ENCODE data around the gene CDK19. TPM values are rescaled to one million over a fixed set of nuclear protein-coding genes. Genes with fewer than 3 reads are reported as not detected.

The CDK19 gene
- total and polyA plus RNA-seq, 2 of the 13 experiments (the other 11 are each of a cell fraction or from before 2014, with no cell fraction given): 13.4 to 27.0 TPM

GRCh38 chr6:110815411-110816409, at the start of gene CDK19 (continued):
- TF ChIP-seq THAP8 (CRISPR knock-in tag; IDR thresholded peaks at IDR 0.05; ENCODE audit: borderline replicate concordance) (no peak), ARHGAP35 (CRISPR knock-in tag; IDR thresholded peaks at IDR 0.05; ENCODE audit: borderline replicate concordance) (peak; percentile 65; the same call in 1 of the 2 replicates), ZNF543 (CRISPR knock-in tag; IDR thresholded peaks at IDR 0.05) (peak; percentile 84; the same call in 1 of the 2 replicates), THAP7 (CRISPR knock-in tag; IDR thresholded peaks at IDR 0.05) (peak; percentile 60), ZMYM4 (CRISPR knock-in tag; IDR thresholded peaks at IDR 0.05) (peak; percentile 95), ZNF282 (IDR thresholded peaks at IDR 0.05; ENCODE audit: partially characterized antibody) (no peak), ZNF615 (CRISPR knock-in tag; IDR thresholded peaks at IDR 0.05; ENCODE audit: borderline replicate concordance) (no peak), ZNF7 (CRISPR knock-in tag; IDR thresholded peaks at IDR 0.05) (no peak), EHMT2 (IDR thresholded peaks at IDR 0.05; ENCODE audit: borderline replicate concordance, low read depth, low read length) (no peak; the same call in 1 of the 2 replicates), TRAFD1 (CRISPR knock-in tag; IDR thresholded peaks at IDR 0.05; ENCODE audit: borderline replicate concordance) (peak; percentile 62; the same call in 1 of the 2 replicates), BCLAF1 (IDR thresholded peaks at IDR 0.05) (no peak), PRPF4 (IDR thresholded peaks at IDR 0.05; ENCODE audit: low read depth, low read length, poor library complexity, severe bottlenecking) (peak; percentile 27), KAT7 (CRISPR knock-in tag; IDR thresholded peaks at IDR 0.05; ENCODE audit: borderline replicate concordance) (peak; percentile 25; the same call in 1 of the 2 replicates), DMTF1 (CRISPR knock-in tag; IDR thresholded peaks at IDR 0.05) (no peak), KLF12 (CRISPR knock-in tag; IDR thresholded peaks at IDR 0.05; ENCODE audit: borderline replicate concordance) (no peak), ZNF414 (CRISPR knock-in tag; IDR thresholded peaks at IDR 0.05) (peak; percentile 61; the same call in 1 of the 2 replicates)

All from HepG2 (cell line).